ENCODE results near the gene HHAT.
"Not testable (repeated sequence)": the region's sequence is repeated elsewhere in the genome, so short reads cannot be mapped to it uniquely, and the experiment has no call there.

Gene HHAT

GRCh38 chr1:210313921-210314320 is 14.8 kb upstream of the HHAT start:
- DNase-seq (ENCODE audit: low read depth), result no peak

GRCh38 chr1:210315529-210315928 is 13.2 kb upstream of the HHAT start:
- DNase-seq (ENCODE audit: low read depth), result no peak

DNA sequence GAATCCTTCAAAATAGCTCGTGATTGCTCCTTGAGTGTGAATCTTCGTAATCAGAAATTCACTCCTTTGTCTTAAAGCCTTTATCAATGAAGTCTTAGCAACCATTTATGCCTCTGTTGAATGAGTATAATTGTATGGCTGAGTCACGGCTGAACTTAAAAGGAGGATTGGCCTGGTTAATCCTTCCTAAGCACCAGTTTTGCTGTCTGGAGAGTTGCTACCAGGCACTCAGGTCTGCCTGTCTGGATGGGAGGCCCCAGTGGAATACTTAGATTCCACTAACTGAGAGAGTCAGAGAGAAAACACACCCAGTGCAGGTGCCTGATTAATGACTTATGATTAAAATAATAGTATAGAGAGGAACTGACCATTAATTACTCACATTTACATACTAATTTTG is 7.6 kb upstream of the HHAT start:
- DNase-seq (ENCODE audit: low read depth), result no peak

DNA sequence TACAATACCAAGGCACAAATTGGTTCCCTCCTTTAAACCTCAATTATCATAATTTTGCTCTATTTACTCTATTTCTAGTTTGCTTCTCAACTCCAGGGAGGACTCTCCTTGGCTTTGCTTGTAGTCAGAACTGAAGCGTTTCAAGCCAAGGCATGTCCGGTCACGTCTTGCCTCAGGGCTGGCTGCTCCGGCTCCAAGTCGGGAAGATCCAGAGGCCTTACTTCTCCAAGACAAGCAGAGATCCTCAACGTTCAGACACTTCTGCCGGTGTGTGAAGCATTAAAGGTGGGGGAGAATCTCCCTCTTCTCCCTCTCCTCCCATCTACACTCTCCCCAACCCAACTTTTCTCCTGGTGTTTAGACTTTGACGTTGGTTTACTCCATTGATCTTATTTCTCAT is 7.2 kb upstream of the HHAT start:
- DNase-seq (ENCODE audit: low read depth), result no peak

DNA sequence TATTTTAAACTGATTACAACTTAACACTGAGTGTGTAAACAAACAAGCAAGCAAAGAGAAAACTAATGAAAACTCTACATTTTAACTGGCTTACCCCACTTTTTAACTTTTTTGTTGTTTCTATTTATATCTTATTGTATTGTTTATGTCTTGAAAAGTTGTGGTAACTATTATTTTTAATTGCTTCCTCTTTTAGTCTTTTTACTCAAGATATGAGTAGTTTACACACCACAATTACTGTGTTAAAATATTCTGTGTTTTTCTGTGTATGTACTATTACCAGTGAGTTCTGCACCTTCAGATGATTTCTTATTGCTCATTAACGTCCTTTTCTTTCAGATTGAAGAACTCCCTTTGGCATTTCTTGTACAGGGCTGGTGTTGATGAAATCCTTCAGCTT is 4.7 kb upstream of the HHAT start:
- DNase-seq (ENCODE audit: low read depth), result no peak

- DNase-seq (ENCODE audit: low read depth), result no peak
Measured at GRCh38 chr1:210325026-210325670, 3.6 kb upstream of the HHAT start.

- DNase-seq (ENCODE audit: low read depth), result no peak
Measured at GRCh38 chr1:210328032-210328745, 513 bp upstream of the HHAT start.

DNA sequence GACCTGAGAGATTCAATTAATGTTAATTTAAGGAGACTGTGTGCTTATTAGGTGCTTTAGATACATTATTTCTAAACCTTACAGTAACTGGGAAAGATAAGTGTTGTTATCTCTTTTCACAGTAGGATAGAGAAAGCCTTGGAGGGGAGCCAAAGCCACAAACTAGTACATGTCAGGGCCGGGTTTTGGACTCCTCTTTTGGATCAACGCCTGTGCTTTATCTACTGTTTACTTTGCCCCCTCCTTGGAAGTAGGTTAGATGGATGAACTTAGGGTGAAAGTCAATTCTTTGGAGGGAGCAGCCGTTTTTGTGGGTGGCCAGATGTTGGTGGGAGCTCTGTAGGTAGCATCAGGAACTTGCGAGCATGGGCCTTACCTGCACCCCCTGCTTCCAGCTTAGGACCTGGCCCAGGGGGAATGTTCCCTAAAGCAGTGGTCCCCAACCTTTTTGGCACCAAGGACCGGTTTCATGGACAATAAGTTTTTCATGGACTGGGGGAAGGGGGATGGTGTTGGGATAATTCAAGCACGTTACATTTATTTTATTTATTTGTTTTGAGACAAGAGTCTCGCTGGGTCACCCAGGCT is 1.7 kb downstream of the HHAT start:
- DNase-seq (ENCODE audit: low read depth), result no peak

- no peak for DNase-seq (ENCODE audit: low read depth)
Measured at GRCh38 chr1:210332233-210332632, 3.5 kb downstream of the HHAT start.

- no peak for DNase-seq (ENCODE audit: low read depth)
Measured at GRCh38 chr1:210332719-210333398, 4.2 kb downstream of the HHAT start.

DNA sequence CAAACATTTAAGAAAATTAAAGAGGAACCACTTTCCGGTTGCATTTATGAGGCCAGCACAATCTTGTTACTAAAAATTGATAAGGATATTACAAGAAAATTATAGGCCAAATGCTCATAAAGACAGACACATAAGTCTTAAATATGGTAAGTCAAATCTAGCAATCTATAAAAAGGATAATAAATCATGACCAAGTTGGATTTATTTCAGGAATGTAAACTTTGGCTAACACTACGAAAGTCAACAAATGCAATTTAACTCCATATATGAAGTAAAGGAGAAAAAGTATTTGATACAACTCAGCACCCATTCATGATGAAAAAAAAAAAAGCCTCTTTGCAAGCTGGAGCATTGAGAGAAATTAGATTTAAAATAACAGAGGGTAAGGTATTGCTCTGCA is 6.3 kb downstream of the HHAT start:
- no peak for DNase-seq (ENCODE audit: low read depth)

DNA sequence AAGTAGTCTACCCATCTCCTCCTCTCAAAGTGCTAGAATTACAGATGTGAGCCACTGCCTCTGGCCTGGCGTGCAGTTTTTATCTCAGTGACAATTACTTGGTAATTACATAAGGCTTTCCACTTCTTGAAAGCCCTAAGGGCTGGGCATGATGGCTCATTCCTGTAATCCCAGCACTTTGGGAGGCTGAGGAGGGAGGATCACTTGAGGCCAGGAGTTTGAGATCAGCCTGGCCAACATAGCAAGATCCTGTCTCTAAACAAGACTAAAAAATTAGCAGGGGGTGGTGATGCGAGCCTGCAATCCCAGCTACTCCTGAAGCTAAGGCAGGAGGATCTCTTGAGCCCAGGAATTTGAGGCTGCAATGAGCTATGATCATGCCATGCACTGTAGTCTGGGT is 7.7 kb downstream of the HHAT start:
- no peak for DNase-seq (ENCODE audit: low read depth)

DNA sequence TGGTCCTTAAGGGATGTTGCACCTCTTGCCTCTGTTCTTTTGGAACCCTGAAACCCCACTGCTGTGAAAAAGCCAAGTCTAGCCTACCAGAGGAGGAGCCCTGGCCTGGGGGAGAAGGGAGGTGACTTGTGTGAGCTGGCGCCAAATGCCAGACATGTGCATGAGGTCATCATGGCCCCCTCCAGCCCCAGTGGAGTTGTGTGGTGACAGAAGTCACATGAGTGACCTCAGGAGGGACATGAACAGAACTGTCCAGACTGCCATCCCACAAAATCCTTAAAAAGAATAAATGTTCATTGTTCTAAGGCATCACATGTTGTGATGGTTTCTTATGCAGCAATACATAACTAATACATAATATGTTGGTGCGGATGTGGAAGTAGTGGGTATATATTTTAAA is 10.8 kb downstream of the HHAT start:
- DNase-seq (ENCODE audit: low read depth), result no peak

GRCh38 chr1:210340311-210340710 is 11.6 kb downstream of the HHAT start:
- no peak for DNase-seq (ENCODE audit: low read depth)

DNA sequence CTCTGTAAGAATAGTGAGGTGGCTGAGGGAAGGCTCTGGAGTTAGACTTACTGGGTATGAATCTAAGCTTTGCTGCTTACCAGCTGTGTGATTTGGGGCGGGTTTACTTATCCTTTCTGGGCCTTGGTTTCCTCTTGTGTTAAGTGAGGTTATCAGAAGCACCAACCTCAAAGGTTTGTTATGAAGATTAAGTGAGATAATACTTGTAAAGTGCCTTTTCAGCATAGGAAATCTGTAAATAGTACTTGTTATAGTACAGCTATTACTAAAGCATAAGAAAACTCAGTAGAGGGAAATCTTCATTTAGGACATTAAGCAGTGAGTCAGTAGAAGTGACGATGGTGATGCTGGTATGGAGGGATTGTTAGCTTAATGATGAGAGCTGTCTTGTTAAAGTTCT is 12.1 kb downstream of the HHAT start:
- DNase-seq (ENCODE audit: low read depth), result no peak

GRCh38 chr1:210342986-210343780 is 14.5 kb downstream of the HHAT start:
- DNase-seq (ENCODE audit: low read depth), result no peak

- DNase-seq (ENCODE audit: low read depth), result no peak
Measured at GRCh38 chr1:210344706-210345105, 16.0 kb downstream of the HHAT start.

DNA sequence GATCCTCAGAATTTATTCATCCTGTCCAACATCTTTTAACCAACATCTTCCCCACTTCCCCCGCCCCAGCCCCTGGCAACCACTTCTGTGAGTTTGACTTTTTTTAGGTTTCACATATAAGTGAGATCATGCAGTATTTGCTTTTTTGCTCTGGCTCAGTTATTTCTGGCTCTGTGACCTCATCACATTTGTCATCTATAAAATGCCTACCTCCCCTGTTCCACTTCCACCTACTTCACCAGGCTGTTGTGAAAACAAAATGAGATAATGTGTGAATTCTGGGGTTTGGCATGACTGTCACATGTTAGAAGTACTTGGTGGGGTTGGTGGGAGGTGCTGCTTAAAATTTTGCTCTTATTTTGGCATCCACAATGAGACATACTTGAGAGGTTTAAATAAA is 18.4 kb downstream of the HHAT start:
- no peak for DNase-seq (ENCODE audit: low read depth)

DNA sequence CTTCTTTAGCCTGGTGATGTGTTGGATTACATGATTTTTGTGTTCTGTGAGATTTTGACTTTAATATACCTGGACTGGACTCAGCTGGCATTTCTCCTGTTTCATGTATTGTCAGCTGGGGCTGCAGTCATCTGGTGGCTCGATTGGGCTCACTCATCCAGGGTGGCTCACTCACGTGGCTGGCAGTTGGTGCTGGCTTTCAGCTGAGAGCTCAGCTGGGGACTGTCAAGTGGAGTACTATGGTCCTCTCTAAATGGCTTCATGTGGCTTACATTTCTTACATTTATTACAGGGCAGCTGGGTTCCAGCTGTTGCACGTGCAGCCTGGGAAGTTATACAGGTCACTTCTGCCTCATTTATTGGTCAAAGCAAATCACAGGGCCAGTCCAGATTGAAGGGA is 22.8 kb downstream of the HHAT start:
- DNase-seq (ENCODE audit: low read depth), result no peak

DNA sequence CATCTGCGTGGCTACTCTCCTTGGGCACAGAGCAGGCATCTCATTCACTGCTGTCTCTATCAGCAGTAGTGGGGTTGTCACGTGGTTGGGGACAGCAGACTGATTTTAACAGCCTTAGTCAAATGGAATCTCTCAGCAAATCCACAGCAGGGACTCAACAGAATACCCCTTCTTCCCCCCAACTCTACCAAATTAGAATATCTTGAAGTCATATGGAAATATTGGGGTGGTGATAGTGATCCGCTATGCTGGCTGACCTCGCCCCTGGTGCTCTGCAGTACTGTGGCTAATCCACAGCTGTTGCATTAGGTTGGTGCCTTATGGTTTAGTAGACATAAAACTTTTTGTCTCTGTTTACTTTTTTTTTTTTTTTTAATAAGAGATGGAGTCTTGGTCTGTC is 23.9 kb downstream of the HHAT start:
- DNase-seq (ENCODE audit: low read depth), result no peak

DNA sequence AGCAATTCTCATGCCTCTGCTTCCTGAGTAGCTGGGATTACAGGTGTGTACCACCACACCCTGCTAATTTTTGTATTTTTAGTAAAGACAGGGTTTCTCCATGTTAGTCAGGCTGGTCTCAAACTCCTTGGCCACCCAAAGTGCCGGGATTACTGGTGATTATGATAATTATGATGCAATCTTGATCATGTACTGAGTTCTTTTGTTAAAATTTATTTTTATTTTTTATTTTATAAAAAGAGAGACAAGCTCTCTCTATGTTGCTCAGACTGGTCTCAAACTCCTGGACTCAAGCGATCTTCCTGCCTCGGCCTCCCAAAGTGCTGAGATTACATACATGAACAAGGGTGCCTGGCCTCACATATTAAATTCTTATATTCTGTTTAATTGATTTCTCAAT is 25.6 kb downstream of the HHAT start:
- not testable (repeated sequence) for DNase-seq (ENCODE audit: low read depth)

GRCh38 chr1:210358626-210359025 is 29.9 kb downstream of the HHAT start:
- DNase-seq (ENCODE audit: low read depth), result no peak
